ENCODE measurements around the gene OR6J1. TPM values are rescaled to one million over a fixed set of nuclear protein-coding genes. Genes with fewer than 3 reads are reported as not detected.

Gene OR6J1
- total and polyA plus RNA-seq, 2 donors (not counting 3 experiments of a cell fraction or from before 2014, with no cell fraction given), result not detected

DNA sequence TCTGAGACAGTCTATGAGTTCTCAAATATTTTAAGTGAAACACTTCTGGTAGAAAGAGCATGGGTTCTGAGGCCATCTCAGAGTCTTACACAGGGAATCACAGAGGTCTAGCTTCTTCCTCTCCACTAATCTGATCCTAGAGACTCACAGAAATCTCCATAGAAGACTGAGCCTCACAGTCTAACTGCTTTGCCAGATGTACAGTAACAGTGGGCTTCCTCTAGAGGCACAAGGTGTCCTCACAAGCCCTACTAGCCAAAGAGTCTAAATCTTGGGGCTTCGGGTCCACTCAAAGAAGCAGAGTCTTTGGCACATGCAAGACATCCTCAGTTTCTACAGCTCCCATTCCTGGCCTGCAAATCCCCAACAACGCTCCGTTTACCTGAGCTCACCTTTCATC is 14.1 kb downstream of the OR6J1 start:
- ChIA-PET CTCF (interaction anchor here (0.7 to 1.3 kb wide), 3 partner anchors 23 to 73 kb away, joined by 3 to 4 read pairs (median 3); no protein-coding TSS in a partner anchor), POLR2A (no interaction called here)
- Histone ChIP-seq H3K9me3 (replicated peaks; ENCODE audit: control insufficient read depth, insufficient read depth, low read length) (no peaks in the 10 kb centered on the region), H3K4me2 (ENCODE audit: insufficient read depth, low read length) (no peak overlapping the region), H3K27ac (ENCODE audit: insufficient read depth, low read depth, low read length) (no peak overlapping the region), H3K36me3 (ENCODE audit: control insufficient read depth in 2 of 2, extremely low read depth in 1 of 2, insufficient read depth in 2 of 2, low read length in 2 of 2) (no peaks in the 10 kb centered on the region), H3K79me2 (ENCODE audit: control insufficient read depth, insufficient read depth, low read length) (no peaks in the 10 kb centered on the region), H3K4me1 (ENCODE audit: control insufficient read depth, extremely low read depth, insufficient read depth, low read length) (no peaks in the 10 kb centered on the region), H4K20me1 (replicated peaks; ENCODE audit: control insufficient read depth, extremely low read depth, insufficient read depth, low read length) (no peaks in the 10 kb centered on the region), H2AFZ (ENCODE audit: low read depth, low read length) (no peak overlapping the region), H3K27me3 (ENCODE audit: control insufficient read depth in 2 of 2, insufficient read depth in 2 of 2, low read length in 2 of 2) (peaks cover 2 to 3% of the 10 kb centered on the region in 2 experiments), H3K9ac (replicated peaks; ENCODE audit: extremely low read depth, insufficient read depth, low read length) (no peak overlapping the region), H3K4me3 (replicated peaks in 1 of 3; ENCODE audit: insufficient read depth in 1 of 3, low read depth in 1 of 3, low read length in 3 of 3) (no peak overlapping the region), H3K9me1 (replicated peaks; ENCODE audit: control insufficient read depth, extremely low read depth, insufficient read depth, low read length) (no peaks in the 10 kb centered on the region)
- TF ChIP-seq GATA2 (IDR thresholded peaks at IDR 0.05; ENCODE audit: insufficient read depth, insufficient read length, low read depth, low read length) (no peak), FOS (IDR thresholded peaks at IDR 0.05; ENCODE audit: borderline replicate concordance, insufficient read depth, low read length) (no peak), JUN (IDR thresholded peaks at IDR 0.05; ENCODE audit: borderline replicate concordance, insufficient read depth, insufficient read length, low read depth) (no peak)
- intact Hi-C loops (cut with micrococcal nuclease), result no loop called here
- FAIRE-seq (no peak), DNase-seq (ENCODE audit: low read depth, low spot score) (no peak)
- dilution Hi-C loops (cut with MboI; ENCODE audit: extremely low pct_ligation_motif_present, low sequenced_read_pairs), result no loop called here
- no TSS peak for BruUV-seq (replicated peaks)

- Histone ChIP-seq H3K79me2 (ENCODE audit: control insufficient read depth, insufficient read depth, low read length) (no peaks in the 10 kb centered on the region), H3K4me3 (replicated peaks in 1 of 3; ENCODE audit: insufficient read depth in 1 of 3, low read depth in 1 of 3, low read length in 3 of 3) (no peak overlapping the region), H3K27me3 (ENCODE audit: control insufficient read depth in 2 of 2, insufficient read depth in 2 of 2, low read length in 2 of 2) (peaks cover 0 to 2% of the 10 kb centered on the region in 2 experiments), H3K36me3 (ENCODE audit: control insufficient read depth in 2 of 2, extremely low read depth in 1 of 2, insufficient read depth in 2 of 2, low read length in 2 of 2) (no peaks in the 10 kb centered on the region), H3K9me1 (replicated peaks; ENCODE audit: control insufficient read depth, extremely low read depth, insufficient read depth, low read length) (no peaks in the 10 kb centered on the region), H3K27ac (ENCODE audit: insufficient read depth, low read depth, low read length) (no peak overlapping the region), H3K9ac (replicated peaks; ENCODE audit: extremely low read depth, insufficient read depth, low read length) (no peak overlapping the region), H2AFZ (ENCODE audit: low read depth, low read length) (no peak overlapping the region), H3K4me1 (ENCODE audit: control insufficient read depth, extremely low read depth, insufficient read depth, low read length) (no peaks in the 10 kb centered on the region), H4K20me1 (replicated peaks; ENCODE audit: control insufficient read depth, extremely low read depth, insufficient read depth, low read length) (no peaks in the 10 kb centered on the region), H3K4me2 (ENCODE audit: insufficient read depth, low read length) (no peak overlapping the region), H3K9me3 (replicated peaks; ENCODE audit: control insufficient read depth, insufficient read depth, low read length) (no peaks in the 10 kb centered on the region)
- ChIA-PET CTCF (interaction anchor here (0.7 to 1.0 kb wide), 3 partner anchors 24 to 59 kb away, joined by 3 to 4 read pairs (median 4); no protein-coding TSS in a partner anchor), POLR2A (no interaction called here)
- no peak for DNase-seq (ENCODE audit: low read depth, low spot score)
- intact Hi-C loops (cut with micrococcal nuclease), result no loop called here
- TF ChIP-seq MYC (IDR thresholded peaks at IDR 0.05; ENCODE audit: low read depth, low read length) (no peak), GATA2 (IDR thresholded peaks at IDR 0.05; ENCODE audit: insufficient read depth, insufficient read length, low read depth, low read length) (no peak), JUN (IDR thresholded peaks at IDR 0.05; ENCODE audit: borderline replicate concordance, insufficient read depth, insufficient read length, low read depth) (no peak), POLR2A (IDR thresholded peaks at IDR 0.05; ENCODE audit: low read depth, low read length) (no peak), FOS (IDR thresholded peaks at IDR 0.05; ENCODE audit: borderline replicate concordance, insufficient read depth, low read length) (no peak), CTCF (IDR thresholded peaks at IDR 0.05; ENCODE audit: extremely low read depth in 1 of 2, insufficient read depth in 1 of 2, low read depth in 1 of 2, low read length in 2 of 2) (no peak), EZH2 (IDR thresholded peaks at IDR 0.05; ENCODE audit: borderline replicate concordance, low read depth, low read length, severe bottlenecking) (no peak), MAX (IDR thresholded peaks at IDR 0.05; ENCODE audit: insufficient read depth, insufficient read length) (no peak)
- no TSS peak for BruUV-seq (replicated peaks)
- no peak for FAIRE-seq
- dilution Hi-C loops (cut with MboI; ENCODE audit: extremely low pct_ligation_motif_present, low sequenced_read_pairs), result no loop called here
Measured at GRCh38 chr14:22629361-22629760, 14.8 kb downstream of the OR6J1 start.
